Measurements from ENCODE around the gene GDI2. TPM values are rescaled to one million over a fixed set of nuclear protein-coding genes. Genes with fewer than 3 reads are reported as not detected.
"Not testable (repeated sequence)": the region's sequence is repeated elsewhere in the genome, so short reads cannot be mapped to it uniquely, and the experiment has no call there.

GDI2 gene
- polyA plus RNA-seq, 2 donors, result 58.2 to 109 TPM

DNA sequence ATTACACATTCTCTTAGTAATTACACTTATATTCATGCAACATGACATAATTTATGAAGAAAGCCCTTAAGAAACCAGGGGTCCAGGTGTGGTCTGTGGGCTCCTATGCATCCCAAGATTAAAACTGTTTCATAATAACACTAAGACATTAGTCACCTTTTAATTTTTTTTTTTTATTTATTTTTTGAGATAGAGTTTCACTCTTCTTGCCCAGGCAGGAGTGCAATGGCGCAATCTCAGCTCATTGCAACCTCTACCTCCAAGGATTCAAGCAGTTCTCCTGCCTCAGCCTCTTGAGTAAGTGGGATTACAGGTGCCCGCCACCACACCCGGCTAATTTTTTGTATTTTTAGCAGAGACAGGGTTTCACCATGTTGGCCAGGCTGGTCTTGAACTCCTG is 12.5 kb downstream of the GDI2 start:
- H3K27ac ChIP-seq (ENCODE audit: low read depth in 2 of 2, low read length in 1 of 2), result no peak overlapping the region
- no peaks in the 10 kb centered on the region for H3K27me3 ChIP-seq (ENCODE audit: control insufficient read depth in 1 of 2, insufficient read depth in 2 of 2, low read length in 2 of 2)
- no peak overlapping the region for H3K4me3 ChIP-seq (ENCODE audit: low read depth in 1 of 2, low read length in 2 of 2)
- H3K36me3 ChIP-seq (ENCODE audit: control insufficient read depth in 2 of 2, insufficient read depth in 2 of 2, low read length in 1 of 2), result peaks cover 0 to 9% of the 10 kb centered on the region in 2 donors
- no peaks in the 10 kb centered on the region for H3K9me3 ChIP-seq (ENCODE audit: control insufficient read depth in 2 of 2, insufficient read depth in 1 of 2, low read depth in 1 of 2, low read length in 1 of 2)
- 90 to 92% methylated on average over 3 of the region's 3 CpGs for WGBS, 2 donors
- no peaks in the 10 kb centered on the region for H3K4me1 ChIP-seq (ENCODE audit: control insufficient read depth in 2 of 2, insufficient read depth in 2 of 2, low read length in 1 of 2)

DNA sequence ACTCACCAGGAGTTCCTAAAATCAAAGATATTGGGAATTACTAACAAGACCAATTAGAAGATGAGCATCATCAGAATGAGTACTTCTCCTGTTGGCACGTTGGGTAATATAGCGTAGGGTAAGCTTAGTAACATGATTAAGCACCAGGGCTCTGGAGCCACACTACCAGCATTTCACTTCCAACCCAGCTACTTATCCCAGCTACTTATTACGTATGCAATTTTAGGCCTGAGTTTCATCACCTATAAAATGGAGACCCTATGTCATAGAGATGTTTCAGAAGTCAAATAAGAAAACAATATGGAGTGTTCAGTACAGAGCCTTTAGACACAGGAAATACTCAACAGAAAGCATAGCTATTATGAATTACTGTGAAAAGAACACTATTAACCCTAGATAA is 19.0 kb downstream of the GDI2 start:
- H3K27ac ChIP-seq (ENCODE audit: low read depth in 2 of 2, low read length in 1 of 2), result no peak overlapping the region
- H3K36me3 ChIP-seq (ENCODE audit: control insufficient read depth in 2 of 2, insufficient read depth in 2 of 2, low read length in 1 of 2), result peaks cover 0 to 11% of the 10 kb centered on the region in 2 donors
- H3K4me3 ChIP-seq (ENCODE audit: low read depth in 1 of 2, low read length in 2 of 2), result no peak overlapping the region
- H3K9me3 ChIP-seq (ENCODE audit: control insufficient read depth in 2 of 2, insufficient read depth in 1 of 2, low read depth in 1 of 2, low read length in 1 of 2), result no peaks in the 10 kb centered on the region
- no peaks in the 10 kb centered on the region for H3K27me3 ChIP-seq (ENCODE audit: control insufficient read depth in 1 of 2, insufficient read depth in 2 of 2, low read length in 2 of 2)
- 93 to 95% methylated on average over 3 of the region's 3 CpGs for WGBS, 2 donors
- H3K4me1 ChIP-seq (ENCODE audit: control insufficient read depth in 2 of 2, insufficient read depth in 2 of 2, low read length in 1 of 2), result no peaks in the 10 kb centered on the region

GRCh38 chr10:5789626-5790025 is 23.6 kb downstream of the GDI2 start:
- Histone ChIP-seq H3K4me1 (ENCODE audit: control insufficient read depth in 2 of 2, insufficient read depth in 2 of 2, low read length in 1 of 2) (no peaks in the 10 kb centered on the region), H3K27me3 (ENCODE audit: control insufficient read depth in 1 of 2, insufficient read depth in 2 of 2, low read length in 2 of 2) (no peaks in the 10 kb centered on the region), H3K27ac (ENCODE audit: low read depth in 2 of 2, low read length in 1 of 2) (no peak overlapping the region), H3K4me3 (ENCODE audit: low read depth in 1 of 2, low read length in 2 of 2) (no peak overlapping the region), H3K36me3 (ENCODE audit: control insufficient read depth in 2 of 2, insufficient read depth in 2 of 2, low read length in 1 of 2) (peaks cover 3 to 9% of the 10 kb centered on the region in 2 donors), H3K9me3 (ENCODE audit: control insufficient read depth in 2 of 2, insufficient read depth in 1 of 2, low read depth in 1 of 2, low read length in 1 of 2) (no peaks in the 10 kb centered on the region)
- WGBS, 2 donors, result 75 to 88% methylated on average over 2 of the region's 2 CpGs

DNA sequence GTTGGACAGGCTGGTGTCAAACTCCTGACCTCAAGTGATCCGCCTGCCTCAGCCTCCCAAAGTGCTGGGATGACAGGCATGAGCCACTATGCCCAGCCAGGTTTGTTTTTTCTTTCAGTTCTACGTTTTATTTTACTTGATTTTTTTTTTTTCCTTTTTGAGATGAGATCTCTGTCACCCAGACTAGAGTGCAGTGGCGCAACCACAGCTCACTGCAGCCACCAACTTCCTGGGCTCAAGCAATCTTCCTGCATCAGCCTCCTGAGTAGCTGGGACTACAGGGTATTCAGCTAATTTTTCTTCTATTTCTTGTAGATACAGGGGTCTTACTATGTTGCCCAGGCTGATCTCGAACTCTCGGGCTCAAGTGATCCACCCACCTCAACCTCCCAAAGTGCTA is 24.3 kb downstream of the GDI2 start:
- H3K4me3 ChIP-seq (ENCODE audit: low read depth in 1 of 2, low read length in 2 of 2), result no peak overlapping the region
- no peaks in the 10 kb centered on the region for H3K9me3 ChIP-seq (ENCODE audit: control insufficient read depth in 2 of 2, insufficient read depth in 1 of 2, low read depth in 1 of 2, low read length in 1 of 2)
- no peaks in the 10 kb centered on the region for H3K27me3 ChIP-seq (ENCODE audit: control insufficient read depth in 1 of 2, insufficient read depth in 2 of 2, low read length in 2 of 2)
- H3K27ac ChIP-seq (ENCODE audit: low read depth in 2 of 2, low read length in 1 of 2), result no peak overlapping the region
- no peaks in the 10 kb centered on the region for H3K4me1 ChIP-seq (ENCODE audit: control insufficient read depth in 2 of 2, insufficient read depth in 2 of 2, low read length in 1 of 2)
- 79 to 89% methylated on average over 5 of the region's 5 CpGs for WGBS, 2 donors
- peaks cover 3 to 12% of the 10 kb centered on the region in 2 donors for H3K36me3 ChIP-seq (ENCODE audit: control insufficient read depth in 2 of 2, insufficient read depth in 2 of 2, low read length in 1 of 2)

GRCh38 chr10:5783300-5783699 is 29.9 kb downstream of the GDI2 start:
- Histone ChIP-seq H3K4me1 (ENCODE audit: control insufficient read depth in 2 of 2, insufficient read depth in 2 of 2, low read length in 1 of 2) (no peaks in the 10 kb centered on the region), H3K4me3 (ENCODE audit: low read depth in 1 of 2, low read length in 2 of 2) (no peak overlapping the region), H3K36me3 (ENCODE audit: control insufficient read depth in 2 of 2, insufficient read depth in 2 of 2, low read length in 1 of 2) (peaks cover 3 to 8% of the 10 kb centered on the region in 2 donors), H3K27ac (ENCODE audit: low read depth in 2 of 2, low read length in 1 of 2) (no peak overlapping the region), H3K9me3 (ENCODE audit: control insufficient read depth in 2 of 2, insufficient read depth in 1 of 2, low read depth in 1 of 2, low read length in 1 of 2) (no peaks in the 10 kb centered on the region), H3K27me3 (ENCODE audit: control insufficient read depth in 1 of 2, insufficient read depth in 2 of 2, low read length in 2 of 2) (no peaks in the 10 kb centered on the region)
- 94 to 95% methylated on average over 1 of the region's 1 CpG for WGBS, 2 donors

- WGBS, 2 donors, result 90 to 92% methylated on average over 1 of the region's 1 CpG
- no peak overlapping the region for H3K27ac ChIP-seq (ENCODE audit: low read depth in 2 of 2, low read length in 1 of 2)
- no peaks in the 10 kb centered on the region for H3K4me1 ChIP-seq (ENCODE audit: control insufficient read depth in 2 of 2, insufficient read depth in 2 of 2, low read length in 1 of 2)
- H3K36me3 ChIP-seq (ENCODE audit: control insufficient read depth in 2 of 2, insufficient read depth in 2 of 2, low read length in 1 of 2), result peaks cover 3 to 8% of the 10 kb centered on the region in 2 donors
- no peak overlapping the region for H3K4me3 ChIP-seq (ENCODE audit: low read depth in 1 of 2, low read length in 2 of 2)
- H3K27me3 ChIP-seq (ENCODE audit: control insufficient read depth in 1 of 2, insufficient read depth in 2 of 2, low read length in 2 of 2), result no peaks in the 10 kb centered on the region
- H3K9me3 ChIP-seq (ENCODE audit: control insufficient read depth in 2 of 2, insufficient read depth in 1 of 2, low read depth in 1 of 2, low read length in 1 of 2), result no peaks in the 10 kb centered on the region
Observed at GRCh38 chr10:5782174-5782573, 31.1 kb downstream of the GDI2 start.

DNA sequence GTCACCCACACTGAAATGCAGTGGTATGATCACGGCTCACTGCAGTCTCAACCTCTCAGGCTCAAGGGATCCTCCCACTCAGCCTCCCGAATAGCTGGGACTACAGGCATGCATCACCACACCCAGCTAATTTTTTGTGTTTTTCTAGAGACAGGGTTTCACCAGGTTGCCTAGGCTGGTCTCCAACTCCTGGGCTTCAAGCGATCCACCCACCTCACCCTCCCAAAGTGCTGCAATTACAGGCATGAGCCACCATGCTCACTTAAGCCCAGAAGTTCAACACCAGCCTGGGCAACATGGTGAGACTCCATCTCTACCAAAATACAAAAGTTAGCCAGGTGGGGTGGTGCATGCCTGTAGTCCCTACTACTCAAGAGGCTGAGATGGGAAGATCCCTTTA is 33.5 kb downstream of the GDI2 start:
- Histone ChIP-seq H3K36me3 (ENCODE audit: control insufficient read depth in 2 of 2, insufficient read depth in 2 of 2, low read length in 1 of 2) (peaks cover 5 to 9% of the 10 kb centered on the region in 2 donors), H3K4me3 (ENCODE audit: low read depth in 1 of 2, low read length in 2 of 2) (no peak overlapping the region), H3K27me3 (ENCODE audit: control insufficient read depth in 1 of 2, insufficient read depth in 2 of 2, low read length in 2 of 2) (no peaks in the 10 kb centered on the region), H3K9me3 (ENCODE audit: control insufficient read depth in 2 of 2, insufficient read depth in 1 of 2, low read depth in 1 of 2, low read length in 1 of 2) (no peaks in the 10 kb centered on the region), H3K27ac (ENCODE audit: low read depth in 2 of 2, low read length in 1 of 2) (no peak overlapping the region), H3K4me1 (ENCODE audit: control insufficient read depth in 2 of 2, insufficient read depth in 2 of 2, low read length in 1 of 2) (peaks cover 0 to 3% of the 10 kb centered on the region in 2 donors)
- WGBS, 2 donors, result 82 to 87% methylated on average over 3 of the region's 3 CpGs

GRCh38 chr10:5777758-5778157 is 35.5 kb downstream of the GDI2 start:
- not testable (repeated sequence) for H3K36me3 ChIP-seq (ENCODE audit: control insufficient read depth in 2 of 2, insufficient read depth in 2 of 2, low read length in 1 of 2); H3K4me3 ChIP-seq (ENCODE audit: low read depth in 1 of 2, low read length in 2 of 2); H3K27ac ChIP-seq (ENCODE audit: low read depth in 2 of 2, low read length in 1 of 2); H3K4me1 ChIP-seq (ENCODE audit: control insufficient read depth in 2 of 2, insufficient read depth in 2 of 2, low read length in 1 of 2); H3K27me3 ChIP-seq (ENCODE audit: control insufficient read depth in 1 of 2, insufficient read depth in 2 of 2, low read length in 2 of 2); H3K9me3 ChIP-seq (ENCODE audit: control insufficient read depth in 2 of 2, insufficient read depth in 1 of 2, low read depth in 1 of 2, low read length in 1 of 2)
- 89 to 90% methylated on average over 3 of the region's 3 CpGs for WGBS, 2 donors

DNA sequence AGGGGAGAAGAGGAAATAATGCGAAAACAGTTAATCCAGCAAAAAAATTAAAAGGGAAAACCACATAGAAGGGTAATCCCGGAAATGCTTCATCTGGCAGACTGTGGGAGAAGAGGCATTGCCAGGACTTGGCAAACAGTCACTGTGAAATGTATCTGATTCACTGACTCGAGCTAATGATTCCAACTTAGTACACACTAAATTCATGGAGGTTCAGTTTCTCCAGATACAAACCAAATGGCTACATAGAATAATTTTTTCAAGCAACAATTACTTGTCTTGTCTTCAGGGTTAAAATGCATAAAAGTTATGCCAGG is 36.4 kb downstream of the GDI2 start:
- 28 to 36% methylated on average over 3 of the region's 3 CpGs for WGBS, 2 donors
- no peak overlapping the region for H3K27ac ChIP-seq (ENCODE audit: low read depth in 2 of 2, low read length in 1 of 2)
- H3K27me3 ChIP-seq (ENCODE audit: control insufficient read depth in 1 of 2, insufficient read depth in 2 of 2, low read length in 2 of 2), result no peaks in the 10 kb centered on the region
- no peaks in the 10 kb centered on the region for H3K9me3 ChIP-seq (ENCODE audit: control insufficient read depth in 2 of 2, insufficient read depth in 1 of 2, low read depth in 1 of 2, low read length in 1 of 2)
- H3K4me1 ChIP-seq (ENCODE audit: control insufficient read depth in 2 of 2, insufficient read depth in 2 of 2, low read length in 1 of 2), result peaks cover 0 to 3% of the 10 kb centered on the region in 2 donors
- no peak overlapping the region for H3K4me3 ChIP-seq (ENCODE audit: low read depth in 1 of 2, low read length in 2 of 2)
- peaks cover 5 to 6% of the 10 kb centered on the region in 2 donors for H3K36me3 ChIP-seq (ENCODE audit: control insufficient read depth in 2 of 2, insufficient read depth in 2 of 2, low read length in 1 of 2)

DNA sequence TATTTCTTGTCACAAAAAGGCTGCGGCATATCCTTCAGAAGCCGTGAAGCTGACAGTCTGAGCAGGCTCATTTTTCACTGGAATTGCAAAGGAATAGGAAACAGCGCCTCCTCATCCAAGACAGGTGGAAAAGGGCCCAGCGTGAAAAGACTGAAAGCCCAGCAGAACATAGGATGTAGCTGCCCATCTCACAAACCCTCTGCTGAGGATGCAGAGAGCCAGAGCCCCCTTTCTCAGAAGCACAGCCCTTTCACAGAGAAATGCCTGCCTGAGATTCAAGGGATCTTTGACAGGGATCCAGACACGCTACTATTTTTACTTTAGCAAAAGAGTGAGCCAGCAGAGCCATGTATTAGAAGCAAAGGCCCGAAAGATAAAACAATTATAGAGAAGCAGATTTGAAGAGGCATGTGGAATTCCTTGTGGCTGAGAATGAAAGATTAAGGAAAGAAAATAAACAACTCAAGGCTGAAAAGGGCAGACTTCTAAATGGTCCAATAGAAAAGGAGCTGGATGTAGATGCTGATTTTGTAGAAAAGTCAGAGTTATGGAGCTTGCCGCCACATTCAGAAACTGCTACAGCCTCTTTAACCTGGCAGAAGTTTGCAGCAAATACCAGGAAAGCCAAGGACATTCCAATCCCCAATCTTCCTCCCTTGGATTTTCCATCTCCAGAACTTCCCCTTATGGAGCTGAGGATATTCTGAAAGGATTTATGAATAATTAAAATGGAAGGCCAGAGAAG is 36.9 kb downstream of the GDI2 start:
- H3K4me1 ChIP-seq (ENCODE audit: control insufficient read depth in 2 of 2, insufficient read depth in 2 of 2, low read length in 1 of 2), result peaks cover 0 to 3% of the 10 kb centered on the region in 2 donors
- H3K4me3 ChIP-seq (ENCODE audit: low read depth in 1 of 2, low read length in 2 of 2), result no peak overlapping the region
- H3K36me3 ChIP-seq (ENCODE audit: control insufficient read depth in 2 of 2, insufficient read depth in 2 of 2, low read length in 1 of 2), result peaks cover 5 to 6% of the 10 kb centered on the region in 2 donors
- 72% methylated on average over 7 of the region's 7 CpGs for WGBS, 2 donors
- H3K27me3 ChIP-seq (ENCODE audit: control insufficient read depth in 1 of 2, insufficient read depth in 2 of 2, low read length in 2 of 2), result no peaks in the 10 kb centered on the region
- no peaks in the 10 kb centered on the region for H3K9me3 ChIP-seq (ENCODE audit: control insufficient read depth in 2 of 2, insufficient read depth in 1 of 2, low read depth in 1 of 2, low read length in 1 of 2)
- H3K27ac ChIP-seq (ENCODE audit: low read depth in 2 of 2, low read length in 1 of 2), result no peak overlapping the region

Measured in esophagus (tissue), 2 donors.